WI38 (cell line): Measurements from ENCODE around the gene NUCB2.

Experiments
- H3K4me3 ChIP-seq: 2 replicates; pipeline ENCODE4 v1.5.1; 2011; ENCODE audit warnings: low read depth, mild to moderate bottlenecking, control low read depth, low read length
- CTCF ChIP-seq: IDR thresholded peaks from 2 replicates; pipeline ENCODE4 v1.5.1; 2012; ENCODE audit warnings: low read depth, mild to moderate bottlenecking, control low read depth, low read length

The NUCB2 gene

GRCh38 chr11:17354601-17354991 is 78.1 kb downstream of the NUCB2 start:
- no peak overlapping the region for H3K4me3 ChIP-seq
- peak; percentile 34; the same call in 1 of the 2 replicates for TF ChIP-seq CTCF

- H3K4me3 ChIP-seq = no peak overlapping the region
- no peak for TF ChIP-seq CTCF
Measured at GRCh38 chr11:17366495-17366894, 90.0 kb downstream of the NUCB2 start.

GRCh38 chr11:17368551-17368950 is 92.0 kb downstream of the NUCB2 start:
- no peak overlapping the region for H3K4me3 ChIP-seq
- no peak for TF ChIP-seq CTCF

- no peak overlapping the region for H3K4me3 ChIP-seq
- TF ChIP-seq CTCF = no peak
Measured at GRCh38 chr11:17369094-17369493, 92.6 kb downstream of the NUCB2 start.

- H3K4me3 ChIP-seq = no peak overlapping the region
- no peak for TF ChIP-seq CTCF
Measured at GRCh38 chr11:17369684-17370243, 93.2 kb downstream of the NUCB2 start.

- H3K4me3 ChIP-seq = no peak overlapping the region
- no peak for TF ChIP-seq CTCF
Measured at GRCh38 chr11:17371614-17372013, 95.1 kb downstream of the NUCB2 start.

GRCh38 chr11:17375547-17375946 is 99.0 kb downstream of the NUCB2 start:
- no peak for TF ChIP-seq CTCF
- H3K4me3 ChIP-seq = no peak overlapping the region
